Measurements from ENCODE around the gene GPC6. TPM values are rescaled to one million over a fixed set of nuclear protein-coding genes. Genes with fewer than 3 reads are reported as not detected.

GPC6 gene
- total RNA-seq, 1 donor from 2014 or later, result 63.0 TPM

DNA sequence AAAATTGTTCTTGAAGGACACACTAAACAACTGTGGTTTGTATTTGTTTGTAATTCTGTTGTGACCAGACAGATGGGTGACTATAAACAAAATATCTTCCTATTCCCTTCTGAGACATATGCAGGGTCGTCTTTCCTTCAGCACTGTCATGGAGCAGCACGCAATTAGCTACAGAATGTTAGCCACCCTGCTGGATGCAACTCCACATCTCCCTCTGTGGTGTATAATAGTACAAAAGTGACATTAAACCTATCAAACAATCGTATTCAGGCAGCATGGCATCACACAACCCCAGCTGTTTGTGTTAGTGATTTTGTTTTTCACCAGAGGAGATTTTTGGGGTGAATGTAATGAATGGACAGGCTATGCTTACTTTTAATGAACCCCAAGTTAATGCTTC lies 146.2 kb downstream of the GPC6 start:
- Mint-ChIP-seq H3K4me3 (ENCODE audit: unreplicated experiment) (no peak overlapping the region), H3K36me3 (ENCODE audit: low read depth, unreplicated experiment) (no peaks in the 10 kb centered on the region), H3K9me3 (ENCODE audit: unreplicated experiment) (no peaks in the 10 kb centered on the region), H3K4me1 (ENCODE audit: low read depth, unreplicated experiment) (no peaks in the 10 kb centered on the region), H3K27ac (ENCODE audit: unreplicated experiment) (no peak overlapping the region), H3K27me3 (ENCODE audit: low read depth, unreplicated experiment) (no peaks in the 10 kb centered on the region)
- no peaks in the 10 kb centered on the region for H3K27me3 ChIP-seq (ENCODE audit: insufficient read depth, low read length)
- H3K79me2 ChIP-seq (ENCODE audit: insufficient read depth, low read length), result peaks cover 5% of the 10 kb centered on the region
- no peak overlapping the region for H3K9ac ChIP-seq (ENCODE audit: low read length)
- H3K36me3 ChIP-seq (ENCODE audit: insufficient read depth, low read length), result no peaks in the 10 kb centered on the region
- H3K27ac ChIP-seq (ENCODE audit: low read depth, low read length), result no peak overlapping the region
- no peak overlapping the region for H3K4me3 ChIP-seq (ENCODE audit: insufficient read depth, low read depth, low read length)
- no peaks in the 10 kb centered on the region for H3K9me3 ChIP-seq (ENCODE audit: insufficient read depth, low read depth, low read length)
- FAIRE-seq, result no peak
- DNase-seq (ENCODE audit: low read depth), result no peak
- H3K4me2 ChIP-seq (ENCODE audit: low read length), result no peak overlapping the region
- H3K4me1 ChIP-seq (ENCODE audit: insufficient read depth, low read length), result no peaks in the 10 kb centered on the region
- H2AFZ ChIP-seq (ENCODE audit: low read depth, low read length), result no peak overlapping the region
- peaks cover 19% of the 10 kb centered on the region for H4K20me1 ChIP-seq (ENCODE audit: insufficient read depth, low read length)
- no peak for TF ChIP-seq EZH2 (IDR thresholded peaks at IDR 0.05; ENCODE audit: insufficient read depth, low read length)
- TF ChIP-seq, protein P1, sequence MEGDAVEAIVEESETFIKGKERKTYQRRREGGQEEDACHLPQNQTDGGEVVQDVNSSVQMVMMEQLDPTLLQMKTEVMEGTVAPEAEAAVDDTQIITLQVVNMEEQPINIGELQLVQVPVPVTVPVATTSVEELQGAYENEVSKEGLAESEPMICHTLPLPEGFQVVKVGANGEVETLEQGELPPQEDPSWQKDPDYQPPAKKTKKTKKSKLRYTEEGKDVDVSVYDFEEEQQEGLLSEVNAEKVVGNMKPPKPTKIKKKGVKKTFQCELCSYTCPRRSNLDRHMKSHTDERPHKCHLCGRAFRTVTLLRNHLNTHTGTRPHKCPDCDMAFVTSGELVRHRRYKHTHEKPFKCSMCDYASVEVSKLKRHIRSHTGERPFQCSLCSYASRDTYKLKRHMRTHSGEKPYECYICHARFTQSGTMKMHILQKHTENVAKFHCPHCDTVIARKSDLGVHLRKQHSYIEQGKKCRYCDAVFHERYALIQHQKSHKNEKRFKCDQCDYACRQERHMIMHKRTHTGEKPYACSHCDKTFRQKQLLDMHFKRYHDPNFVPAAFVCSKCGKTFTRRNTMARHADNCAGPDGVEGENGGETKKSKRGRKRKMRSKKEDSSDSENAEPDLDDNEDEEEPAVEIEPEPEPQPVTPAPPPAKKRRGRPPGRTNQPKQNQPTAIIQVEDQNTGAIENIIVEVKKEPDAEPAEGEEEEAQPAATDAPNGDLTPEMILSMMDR (IDR thresholded peaks at IDR 0.05; ENCODE audit: insufficient read depth, low read depth, low read length), result no peak

DNA sequence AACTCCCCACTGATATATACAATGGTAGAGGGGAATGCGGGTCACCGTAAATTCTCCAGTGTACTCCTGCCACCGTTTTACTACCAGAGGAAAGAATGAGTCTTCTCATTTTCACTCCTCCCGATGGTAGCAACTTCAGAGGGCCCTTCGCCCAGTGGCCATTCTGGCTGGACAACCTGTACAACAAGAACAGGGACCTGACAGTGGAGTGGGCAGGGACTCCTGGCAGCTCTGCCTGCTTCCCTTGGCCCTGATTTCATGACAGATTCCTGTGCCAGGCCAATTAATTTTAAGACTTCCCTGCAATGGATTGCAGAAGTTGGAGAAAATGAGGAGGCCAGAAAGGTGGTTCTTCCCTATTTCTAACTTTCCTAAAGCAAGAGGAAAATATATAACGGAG lies 148.9 kb downstream of the GPC6 start:
- H3K36me3 Mint-ChIP-seq (ENCODE audit: low read depth, unreplicated experiment), result no peaks in the 10 kb centered on the region
- H3K4me2 ChIP-seq (ENCODE audit: low read length), result no peak overlapping the region
- no peak overlapping the region for H3K27ac Mint-ChIP-seq (ENCODE audit: unreplicated experiment)
- no peaks in the 10 kb centered on the region for H3K4me1 ChIP-seq (ENCODE audit: insufficient read depth, low read length)
- no peaks in the 10 kb centered on the region for H3K9me3 Mint-ChIP-seq (ENCODE audit: unreplicated experiment)
- H3K4me1 Mint-ChIP-seq (ENCODE audit: low read depth, unreplicated experiment), result no peaks in the 10 kb centered on the region
- no peak overlapping the region for H2AFZ ChIP-seq (ENCODE audit: low read depth, low read length)
- TF ChIP-seq, protein P1 (IDR thresholded peaks at IDR 0.05; ENCODE audit: insufficient read depth, low read depth, low read length), result no peak
- no peak for TF ChIP-seq EZH2 (IDR thresholded peaks at IDR 0.05; ENCODE audit: insufficient read depth, low read length)
- no peaks in the 10 kb centered on the region for H3K27me3 Mint-ChIP-seq (ENCODE audit: low read depth, unreplicated experiment)
- H3K9me3 ChIP-seq (ENCODE audit: insufficient read depth, low read depth, low read length), result no peaks in the 10 kb centered on the region
- H3K4me3 ChIP-seq (ENCODE audit: insufficient read depth, low read depth, low read length), result no peak overlapping the region
- no peak overlapping the region for H3K27ac ChIP-seq (ENCODE audit: low read depth, low read length)
- no peak for FAIRE-seq
- H3K27me3 ChIP-seq (ENCODE audit: insufficient read depth, low read length), result no peaks in the 10 kb centered on the region
- H3K36me3 ChIP-seq (ENCODE audit: insufficient read depth, low read length), result no peaks in the 10 kb centered on the region
- no peak for DNase-seq (ENCODE audit: low read depth)
- H3K4me3 Mint-ChIP-seq (ENCODE audit: unreplicated experiment), result no peak overlapping the region
- peaks cover 19% of the 10 kb centered on the region for H4K20me1 ChIP-seq (ENCODE audit: insufficient read depth, low read length)
- peaks cover 5% of the 10 kb centered on the region for H3K79me2 ChIP-seq (ENCODE audit: insufficient read depth, low read length)
- H3K9ac ChIP-seq (ENCODE audit: low read length), result no peak overlapping the region

DNA sequence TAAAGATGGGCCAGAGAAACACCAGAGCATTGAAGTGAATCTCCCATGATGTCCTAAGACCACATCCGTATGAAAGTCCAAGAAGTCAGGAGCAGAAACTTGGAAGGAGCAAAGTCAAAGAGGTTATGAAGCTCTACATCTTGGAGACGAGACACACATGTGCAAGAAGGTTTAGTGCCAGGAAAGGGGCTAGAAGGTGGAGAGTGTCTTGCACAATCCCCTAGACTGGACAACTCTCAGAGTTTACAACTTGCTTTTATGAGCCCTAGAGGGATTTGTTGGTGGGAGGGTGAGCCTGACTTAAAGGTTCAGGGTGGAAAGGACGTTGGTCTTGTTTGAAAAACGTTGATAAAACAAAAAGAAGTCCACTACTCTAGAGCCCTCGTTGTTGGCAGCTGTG lies 150.6 kb downstream of the GPC6 start:
- Histone ChIP-seq H3K27me3 (ENCODE audit: insufficient read depth, low read length) (no peaks in the 10 kb centered on the region), H3K4me2 (ENCODE audit: low read length) (no peak overlapping the region), H3K79me2 (ENCODE audit: insufficient read depth, low read length) (no peaks in the 10 kb centered on the region), H3K9me3 (ENCODE audit: insufficient read depth, low read depth, low read length) (no peaks in the 10 kb centered on the region), H4K20me1 (ENCODE audit: insufficient read depth, low read length) (peaks cover 26% of the 10 kb centered on the region), H3K36me3 (ENCODE audit: insufficient read depth, low read length) (no peaks in the 10 kb centered on the region), H3K4me3 (ENCODE audit: insufficient read depth, low read depth, low read length) (no peak overlapping the region), H2AFZ (ENCODE audit: low read depth, low read length) (no peak overlapping the region), H3K9ac (ENCODE audit: low read length) (no peak overlapping the region), H3K4me1 (ENCODE audit: insufficient read depth, low read length) (no peaks in the 10 kb centered on the region), H3K27ac (ENCODE audit: low read depth, low read length) (no peak overlapping the region)
- Mint-ChIP-seq H3K27me3 (ENCODE audit: low read depth, unreplicated experiment) (no peaks in the 10 kb centered on the region), H3K36me3 (ENCODE audit: low read depth, unreplicated experiment) (no peaks in the 10 kb centered on the region), H3K9me3 (ENCODE audit: unreplicated experiment) (no peaks in the 10 kb centered on the region), H3K4me1 (ENCODE audit: low read depth, unreplicated experiment) (no peaks in the 10 kb centered on the region), H3K4me3 (ENCODE audit: unreplicated experiment) (no peak overlapping the region), H3K27ac (ENCODE audit: unreplicated experiment) (no peak overlapping the region)
- TF ChIP-seq EZH2 (IDR thresholded peaks at IDR 0.05; ENCODE audit: insufficient read depth, low read length), result no peak
- TF ChIP-seq, protein P1 (IDR thresholded peaks at IDR 0.05; ENCODE audit: insufficient read depth, low read depth, low read length), result no peak
- FAIRE-seq, result no peak
- DNase-seq (ENCODE audit: low read depth), result no peak

Data from astrocyte (in vitro differentiated cells and primary cell).